Measurements from ENCODE around the gene UBXN4.

Gene UBXN4

DNA sequence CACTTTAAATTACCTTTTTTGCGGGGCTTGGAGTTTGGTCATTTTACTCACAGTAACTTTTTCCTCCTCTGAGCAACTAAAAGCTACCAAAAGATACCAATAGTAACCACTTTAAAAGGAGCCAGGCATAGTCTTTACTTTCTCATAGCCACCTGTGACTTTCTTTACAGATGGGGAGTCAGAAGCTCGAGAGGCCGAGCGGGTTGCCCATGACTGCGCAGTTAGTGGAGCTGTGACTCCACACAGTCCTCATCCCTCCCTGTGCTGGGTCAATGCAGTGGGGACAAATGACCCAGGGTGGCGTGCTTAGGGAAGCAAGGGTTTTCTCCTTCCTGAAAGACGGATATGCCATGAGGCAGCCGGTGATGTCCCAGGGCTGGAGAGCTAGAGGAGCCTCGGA lies 83.5 kb downstream of the UBXN4 start:
- Histone ChIP-seq H3K9ac (peak overlapping the region in 5 of 11 experiments; percentile 25 to 60 (median 45); a peak in 7 of 22 replicates), H3K4me3 (no peak overlapping the region), H3K4me1 (peaks cover 15 to 34% (median 27%) of the 10 kb centered on the region in 10 experiments), H3K4me2 (peak overlapping the region; percentile 27 to 75 (median 61); a peak in 21 of 22 replicates), H3K36me3 (peaks cover 0 to 13% (median 0%) of the 10 kb centered on the region in 11 experiments; a peak in 5 of 22 replicates), H3K27ac (peak overlapping the region in 7 of 11 experiments; percentile 24 to 54 (median 45); a peak in 11 of 22 replicates), H3K9me3 (replicated peaks in 1 of 11) (peaks cover 15 to 28% (median 20%) of the 10 kb centered on the region in 11 experiments), H4K20me1 (no peaks in the 10 kb centered on the region), H3K27me3 (no peaks in the 10 kb centered on the region)
- no peak for TF ChIP-seq Cebpa-rat (IDR thresholded peaks at IDR 0.05)

DNA sequence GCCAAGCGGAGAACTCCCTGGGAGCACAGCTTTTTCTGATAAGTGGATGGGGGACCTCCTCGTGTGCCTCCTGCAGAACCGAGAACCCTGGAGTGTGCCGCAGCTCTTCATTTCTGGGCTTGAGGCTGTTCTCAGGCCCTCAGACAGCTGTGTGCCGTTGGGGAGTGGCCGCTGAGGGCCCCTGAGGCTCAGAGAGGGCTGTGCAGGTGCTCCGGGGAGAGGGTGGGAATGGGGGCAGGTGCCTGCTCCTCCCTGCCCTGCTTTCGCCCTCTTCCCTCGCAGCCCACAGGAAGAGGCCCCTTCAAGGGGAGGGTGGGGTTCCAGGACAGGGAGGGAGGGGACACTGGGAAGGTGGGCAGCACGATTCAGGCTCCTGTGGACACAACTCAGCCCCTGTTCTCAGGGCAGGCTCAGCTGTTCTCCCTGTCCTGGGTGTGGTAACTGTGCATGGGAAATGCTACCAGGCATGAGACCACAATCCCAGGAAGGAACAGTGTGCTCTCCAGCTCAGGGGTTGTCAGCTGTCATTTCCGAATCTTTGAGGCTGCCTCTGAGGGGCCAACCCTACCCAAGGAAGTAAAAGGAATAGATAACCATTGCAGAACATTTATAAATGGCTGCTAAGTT lies 84.0 kb downstream of the UBXN4 start:
- peak overlapping the region; percentile 27 to 75 (median 61); a peak in 21 of 22 replicates for H3K4me2 ChIP-seq
- H3K9ac ChIP-seq = peak overlapping the region in 6 of 11 experiments; percentile 15 to 60 (median 40); a peak in 9 of 22 replicates
- peaks cover 9 to 29% (median 22%) of the 10 kb centered on the region in 10 experiments for H3K4me1 ChIP-seq
- H4K20me1 ChIP-seq = no peaks in the 10 kb centered on the region
- peak overlapping the region in 8 of 11 experiments; percentile 8 to 54 (median 42); a peak in 11 of 22 replicates for H3K27ac ChIP-seq
- peaks cover 0 to 13% (median 0%) of the 10 kb centered on the region in 11 experiments; a peak in 5 of 22 replicates for H3K36me3 ChIP-seq
- no peak overlapping the region for H3K4me3 ChIP-seq
- no peak for TF ChIP-seq Cebpa-rat (IDR thresholded peaks at IDR 0.05)
- H3K9me3 ChIP-seq (replicated peaks in 1 of 11) = peaks cover 15 to 28% (median 20%) of the 10 kb centered on the region in 11 experiments
- H3K27me3 ChIP-seq = no peaks in the 10 kb centered on the region

DNA sequence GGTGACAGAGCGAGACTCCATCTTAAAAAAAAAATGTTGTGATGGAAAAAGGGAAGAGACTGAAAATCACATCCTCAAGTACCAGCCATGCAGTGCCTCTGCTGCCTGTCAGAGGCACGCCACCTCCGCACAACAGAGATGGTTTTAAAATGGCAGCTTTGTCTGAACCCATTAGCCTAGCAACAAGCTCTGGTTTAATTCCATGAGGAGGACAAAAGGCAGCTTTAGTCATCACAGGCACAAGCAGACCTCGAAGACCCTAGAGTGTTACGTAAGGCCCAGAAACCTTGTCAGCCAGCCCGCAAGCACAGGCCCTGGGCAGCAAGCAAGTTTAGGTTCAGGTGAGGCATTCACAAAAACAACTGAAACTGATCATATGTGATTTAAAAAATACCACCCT lies 84.9 kb downstream of the UBXN4 start:
- H3K4me2 ChIP-seq = peak overlapping the region in 9 of 11 experiments; percentile 27 to 75 (median 65); a peak in 13 of 22 replicates
- no peak overlapping the region; a peak in 1 of 22 replicates for H3K9ac ChIP-seq
- no peak for TF ChIP-seq Cebpa-rat (IDR thresholded peaks at IDR 0.05)

DNA sequence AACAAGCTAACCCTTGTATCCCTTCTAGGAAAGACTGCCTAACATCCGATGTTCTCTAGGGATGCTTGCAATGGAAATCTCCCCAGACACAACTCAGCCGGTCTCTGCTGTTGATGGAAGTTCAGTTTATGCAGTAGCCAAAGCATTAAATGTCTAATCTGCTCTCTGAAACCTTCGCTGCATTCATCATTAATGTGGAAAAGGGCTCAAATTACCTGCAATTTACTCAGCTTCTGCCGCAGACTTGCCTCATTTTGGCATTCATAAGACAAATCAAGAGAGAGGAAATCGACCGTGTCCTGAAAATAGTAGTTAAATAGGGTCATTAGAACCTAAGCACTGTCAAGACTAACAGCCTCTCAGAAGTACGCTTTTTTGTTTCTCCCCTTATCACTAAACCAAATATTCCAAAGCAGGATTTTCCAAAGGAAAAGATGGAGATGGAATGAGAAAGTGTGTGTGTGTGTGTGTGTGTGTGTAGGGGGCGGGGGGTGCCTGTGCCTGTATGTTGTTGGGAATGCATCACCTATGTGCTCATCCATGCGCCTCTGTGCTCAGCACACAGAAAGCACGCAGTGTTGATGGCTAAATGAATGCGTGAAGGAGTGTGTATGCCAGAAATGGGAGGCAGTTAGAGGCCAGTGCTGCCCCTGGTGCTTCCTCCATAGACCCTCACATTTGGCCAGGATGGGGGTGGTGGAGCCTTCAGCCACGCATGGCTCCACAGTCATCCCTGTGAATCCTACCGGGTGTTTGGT lies 87.9 kb downstream of the UBXN4 start:
- no peak for TF ChIP-seq Cebpa-rat (IDR thresholded peaks at IDR 0.05)
- H4K20me1 ChIP-seq = no peaks in the 10 kb centered on the region
- no peak overlapping the region for H3K4me2 ChIP-seq
- H3K27me3 ChIP-seq = no peaks in the 10 kb centered on the region
- no peaks in the 10 kb centered on the region for H3K36me3 ChIP-seq
- no peak overlapping the region for H3K27ac ChIP-seq
- H3K4me1 ChIP-seq = peaks cover 9 to 23% (median 19%) of the 10 kb centered on the region in 10 experiments; a peak in 19 of 20 replicates
- H3K9ac ChIP-seq = no peak overlapping the region
- no peaks in the 10 kb centered on the region for H3K9me3 ChIP-seq (replicated peaks in 1 of 11)
- H3K4me3 ChIP-seq = no peak overlapping the region

More for the DNA sequence above, 84.9 kb downstream of the UBXN4 start:
- no peak overlapping the region for H3K27ac ChIP-seq
- H3K4me1 ChIP-seq = peaks cover 9 to 24% (median 19%) of the 10 kb centered on the region in 10 experiments; a peak in 19 of 20 replicates
- H4K20me1 ChIP-seq = no peaks in the 10 kb centered on the region
- peaks cover 0 to 13% (median 0%) of the 10 kb centered on the region in 11 experiments; a peak in 5 of 22 replicates for H3K36me3 ChIP-seq
- H3K4me3 ChIP-seq = no peak overlapping the region
- H3K27me3 ChIP-seq = no peaks in the 10 kb centered on the region
- peaks cover 15 to 25% (median 20%) of the 10 kb centered on the region in 11 experiments for H3K9me3 ChIP-seq (replicated peaks in 1 of 11)

DNA sequence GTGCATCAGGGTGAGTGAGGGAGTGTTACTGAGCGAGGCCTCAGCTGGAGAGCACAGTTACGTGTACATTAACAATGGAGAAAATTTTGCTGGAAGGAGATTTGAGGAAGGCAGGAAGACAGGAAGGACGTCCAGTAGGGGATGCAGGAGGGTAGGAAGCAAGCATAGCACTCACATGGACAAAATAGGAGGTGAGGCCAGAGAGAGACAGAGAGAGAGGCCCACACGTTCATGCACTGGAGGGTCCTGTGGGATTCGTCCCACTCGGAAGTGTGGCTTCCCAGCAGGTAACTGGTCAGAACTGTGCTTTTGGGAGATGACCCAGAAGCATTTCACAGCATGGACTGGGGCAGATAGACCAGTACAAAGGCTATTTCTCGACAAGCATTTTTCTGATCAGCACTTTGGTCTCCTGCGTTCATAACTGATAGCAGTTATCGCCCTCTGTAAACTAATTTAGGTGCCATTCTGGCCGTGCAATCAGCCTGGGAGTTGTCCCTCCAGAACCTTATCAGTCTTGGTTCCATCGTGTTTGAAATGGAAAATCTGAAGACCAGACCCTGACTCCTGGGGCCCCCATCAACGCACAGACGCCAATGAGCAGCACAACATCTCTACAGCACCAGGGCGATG lies 89.6 kb downstream of the UBXN4 start:
- no peaks in the 10 kb centered on the region for H3K27me3 ChIP-seq
- no peak overlapping the region for H3K9ac ChIP-seq
- H3K36me3 ChIP-seq = peaks cover 0 to under 1% (median 0%) of the 10 kb centered on the region in 11 experiments; a peak in 1 of 22 replicates
- no peaks in the 10 kb centered on the region for H3K9me3 ChIP-seq (replicated peaks in 1 of 11)
- H3K4me2 ChIP-seq = no peak overlapping the region
- peaks cover 0 to 15% (median 12%) of the 10 kb centered on the region in 10 experiments; a peak in 16 of 20 replicates for H3K4me1 ChIP-seq
- no peak for TF ChIP-seq Cebpa-rat (IDR thresholded peaks at IDR 0.05)
- H4K20me1 ChIP-seq = no peaks in the 10 kb centered on the region
- no peak overlapping the region for H3K27ac ChIP-seq
- no peak overlapping the region for H3K4me3 ChIP-seq

DNA sequence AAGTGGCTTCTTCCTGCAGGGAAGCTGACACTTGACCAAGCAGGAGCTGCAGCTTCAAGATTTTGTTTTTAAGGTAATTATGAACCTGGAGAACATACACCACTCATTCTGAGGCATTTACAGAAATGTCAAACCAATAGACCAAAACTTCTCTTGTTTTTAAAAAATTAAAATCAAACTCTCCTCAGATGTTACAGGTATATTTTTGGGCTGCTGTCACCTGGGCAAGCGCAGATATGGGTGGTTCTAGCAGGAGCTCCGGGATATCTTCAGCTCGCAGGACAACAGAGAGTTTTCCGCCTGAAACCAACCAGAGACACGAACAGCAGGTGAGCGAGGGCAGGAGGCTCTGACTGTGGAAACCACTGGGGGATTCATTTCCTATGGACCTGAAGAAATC lies 91.2 kb downstream of the UBXN4 start:
- Histone ChIP-seq H4K20me1 (no peaks in the 10 kb centered on the region), H3K4me2 (no peak overlapping the region), H3K4me3 (no peak overlapping the region), H3K4me1 (peaks cover 0 to 18% (median 15%) of the 10 kb centered on the region in 10 experiments; a peak in 16 of 20 replicates), H3K9ac (no peak overlapping the region), H3K36me3 (peaks cover 0 to 4% (median 0%) of the 10 kb centered on the region in 11 experiments; a peak in 2 of 22 replicates), H3K9me3 (replicated peaks in 1 of 11) (no peaks in the 10 kb centered on the region), H3K27me3 (no peaks in the 10 kb centered on the region), H3K27ac (no peak overlapping the region)
- TF ChIP-seq Cebpa-rat (IDR thresholded peaks at IDR 0.05) = no peak

All from BLaER1 treated with 17β-estradiol and CSF1 and Interleukin-3, amounts not matched to agents 10 nM and 100 nM (cell line).